WTC11 (cell line): ENCODE results near the gene PPP1R12B.
"Not testable (repeated sequence)": the region's sequence is repeated elsewhere in the genome, so short reads cannot be mapped to it uniquely, and the experiment has no call there.

Experiments
- CREM ChIP-seq: sonication (generic); formaldehyde crosslinking; IDR thresholded peaks from 2 replicates; pipeline ENCODE4 v1.8.1; 2022; ENCODE audit warnings: mild to moderate bottlenecking, missing genetic modification reagents, moderate library complexity
- ESRRA ChIP-seq: sonication (generic); formaldehyde crosslinking; IDR thresholded peaks from 2 replicates; pipeline ENCODE4 v1.8.1; 2022; ENCODE audit warnings: mild to moderate bottlenecking, missing genetic modification reagents, borderline replicate concordance
- NFE2L1 ChIP-seq: sonication (generic); formaldehyde crosslinking; IDR thresholded peaks from 2 replicates; pipeline ENCODE4 v1.8.1; 2023; ENCODE audit warnings: missing genetic modification reagents
- SMAD3 ChIP-seq: sonication (generic); formaldehyde crosslinking; IDR thresholded peaks from 2 replicates; pipeline ENCODE4 v1.8.0; 2022; ENCODE audit warnings: missing genetic modification reagents, mild to moderate bottlenecking, borderline replicate concordance
- SP1 ChIP-seq: sonication (generic); formaldehyde crosslinking; conservative IDR thresholded peaks from 2 replicates; pipeline ENCODE4 v1.8.1; 2022; ENCODE audit warnings: missing genetic modification reagents
- TEAD4 ChIP-seq: sonication (generic); formaldehyde crosslinking; IDR thresholded peaks from 2 replicates; pipeline ENCODE4 v1.8.0; 2022; ENCODE audit warnings: mild to moderate bottlenecking, missing genetic modification reagents
- ZNF263 ChIP-seq: sonication (generic); formaldehyde crosslinking; IDR thresholded peaks from 2 replicates; pipeline ENCODE4 v1.8.1; 2022; ENCODE audit warnings: low read depth, mild to moderate bottlenecking, moderate library complexity, missing genetic modification reagents
- ZNF396 ChIP-seq: fragments of 250-450 bp; sonication (Bioruptor Pico); IDR thresholded peaks from 2 replicates; pipeline ENCODE4 v1.8.0; 2021; ENCODE audit warnings: mild to moderate bottlenecking, moderate library complexity, borderline replicate concordance
- TF ChIP-seq, protein P1 (sequence below): sonication (generic); formaldehyde crosslinking; IDR thresholded peaks from 2 replicates; pipeline ENCODE4 v1.8.1; 2023; ENCODE audit warnings: mild to moderate bottlenecking, moderate library complexity, missing genetic modification reagents
- TF ChIP-seq, protein P2 (sequence below): fragments of 200-600 bp; IDR thresholded peaks from 2 replicates; pipeline ENCODE4 v1.8.0; 2022; ENCODE audit warnings: antibody characterized with exemption
- TF ChIP-seq, protein P3 (sequence below): sonication (generic); formaldehyde crosslinking; IDR thresholded peaks from 2 replicates; pipeline ENCODE4 v1.8.0; 2022; ENCODE audit warnings: mild to moderate bottlenecking, missing genetic modification reagents

DNA sequence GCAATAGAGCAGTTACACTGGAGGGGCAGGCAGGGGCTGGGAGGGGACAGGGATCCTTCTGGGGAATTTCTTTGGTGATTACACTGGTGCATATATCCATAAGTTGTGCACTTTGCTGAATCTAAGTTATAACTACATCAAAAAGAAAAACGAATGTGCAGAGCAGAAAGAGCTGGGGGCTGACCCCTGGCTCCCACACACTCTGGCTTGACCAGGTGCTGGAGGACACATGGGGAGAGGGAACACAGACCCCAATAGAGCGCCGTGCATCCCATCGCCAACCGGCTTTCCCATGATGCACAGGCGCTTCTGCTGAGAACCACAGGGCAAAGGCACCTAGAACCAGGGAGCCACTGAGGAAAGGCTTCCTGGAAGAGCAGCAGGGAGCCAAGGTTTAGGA lies 281.6 kb downstream of the PPP1R12B start:
- TF ChIP-seq, protein P1, sequence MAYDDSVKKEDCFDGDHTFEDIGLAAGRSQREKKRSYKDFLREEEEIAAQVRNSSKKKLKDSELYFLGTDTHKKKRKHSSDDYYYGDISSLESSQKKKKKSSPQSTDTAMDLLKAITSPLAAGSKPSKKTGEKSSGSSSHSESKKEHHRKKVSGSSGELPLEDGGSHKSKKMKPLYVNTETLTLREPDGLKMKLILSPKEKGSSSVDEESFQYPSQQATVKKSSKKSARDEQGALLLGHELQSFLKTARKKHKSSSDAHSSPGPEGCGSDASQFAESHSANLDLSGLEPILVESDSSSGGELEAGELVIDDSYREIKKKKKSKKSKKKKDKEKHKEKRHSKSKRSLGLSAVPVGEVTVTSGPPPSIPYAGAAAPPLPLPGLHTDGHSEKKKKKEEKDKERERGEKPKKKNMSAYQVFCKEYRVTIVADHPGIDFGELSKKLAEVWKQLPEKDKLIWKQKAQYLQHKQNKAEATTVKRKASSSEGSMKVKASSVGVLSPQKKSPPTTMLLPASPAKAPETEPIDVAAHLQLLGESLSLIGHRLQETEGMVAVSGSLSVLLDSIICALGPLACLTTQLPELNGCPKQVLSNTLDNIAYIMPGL: not testable (repeated sequence)
- TF ChIP-seq, protein P2, sequence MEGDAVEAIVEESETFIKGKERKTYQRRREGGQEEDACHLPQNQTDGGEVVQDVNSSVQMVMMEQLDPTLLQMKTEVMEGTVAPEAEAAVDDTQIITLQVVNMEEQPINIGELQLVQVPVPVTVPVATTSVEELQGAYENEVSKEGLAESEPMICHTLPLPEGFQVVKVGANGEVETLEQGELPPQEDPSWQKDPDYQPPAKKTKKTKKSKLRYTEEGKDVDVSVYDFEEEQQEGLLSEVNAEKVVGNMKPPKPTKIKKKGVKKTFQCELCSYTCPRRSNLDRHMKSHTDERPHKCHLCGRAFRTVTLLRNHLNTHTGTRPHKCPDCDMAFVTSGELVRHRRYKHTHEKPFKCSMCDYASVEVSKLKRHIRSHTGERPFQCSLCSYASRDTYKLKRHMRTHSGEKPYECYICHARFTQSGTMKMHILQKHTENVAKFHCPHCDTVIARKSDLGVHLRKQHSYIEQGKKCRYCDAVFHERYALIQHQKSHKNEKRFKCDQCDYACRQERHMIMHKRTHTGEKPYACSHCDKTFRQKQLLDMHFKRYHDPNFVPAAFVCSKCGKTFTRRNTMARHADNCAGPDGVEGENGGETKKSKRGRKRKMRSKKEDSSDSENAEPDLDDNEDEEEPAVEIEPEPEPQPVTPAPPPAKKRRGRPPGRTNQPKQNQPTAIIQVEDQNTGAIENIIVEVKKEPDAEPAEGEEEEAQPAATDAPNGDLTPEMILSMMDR: not testable (repeated sequence)
- not testable (repeated sequence) for TF ChIP-seq ESRRA (CRISPR knock-in tag); SP1 (CRISPR knock-in tag); TEAD4 (CRISPR knock-in tag); NFE2L1 (CRISPR knock-in tag); SMAD3 (CRISPR knock-in tag); ZNF396 (CRISPR knock-in tag); ZNF263; CREM (CRISPR knock-in tag)
- TF ChIP-seq, protein P3, sequence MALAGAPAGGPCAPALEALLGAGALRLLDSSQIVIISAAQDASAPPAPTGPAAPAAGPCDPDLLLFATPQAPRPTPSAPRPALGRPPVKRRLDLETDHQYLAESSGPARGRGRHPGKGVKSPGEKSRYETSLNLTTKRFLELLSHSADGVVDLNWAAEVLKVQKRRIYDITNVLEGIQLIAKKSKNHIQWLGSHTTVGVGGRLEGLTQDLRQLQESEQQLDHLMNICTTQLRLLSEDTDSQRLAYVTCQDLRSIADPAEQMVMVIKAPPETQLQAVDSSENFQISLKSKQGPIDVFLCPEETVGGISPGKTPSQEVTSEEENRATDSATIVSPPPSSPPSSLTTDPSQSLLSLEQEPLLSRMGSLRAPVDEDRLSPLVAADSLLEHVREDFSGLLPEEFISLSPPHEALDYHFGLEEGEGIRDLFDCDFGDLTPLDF (CRISPR knock-in tag): not testable (repeated sequence)
